MM.1S (cell line): ENCODE results near the gene ARHGAP27.
A peak's percentile ranks its signal among the peaks of the same experiment; 100 is the strongest.

Source experiments
- DNase-seq: peaks from one replicate; pipeline ENCODE4 v3.0.0-alpha.2; 2015
- H2AFZ ChIP-seq: fragments of 300-600 bp; sonication (generic); 2 replicates; pipeline ENCODE4 v1.6.0; 2016; ENCODE audit warnings: antibody characterized with exemption, low read length
- H3F3A ChIP-seq: fragments of 300-600 bp; sonication (generic); 2 replicates; pipeline ENCODE4 v1.6.1; 2016; ENCODE audit warnings: mild to moderate bottlenecking, antibody characterized with exemption, low read length, moderate library complexity, mixed read lengths; ENCODE audit not compliant: insufficient read depth
- H3K27ac ChIP-seq: fragments of 300-600 bp; sonication (generic); 2 replicates; pipeline ENCODE4 v1.5.1; 2016; ENCODE audit warnings: mild to moderate bottlenecking, low read length
- H3K27me3 ChIP-seq: fragments of 300-600 bp; sonication (generic); replicated peaks from 2 replicates; pipeline ENCODE4 v1.6.0; 2016; ENCODE audit warnings: low read length; ENCODE audit not compliant: insufficient read depth
- H3K36me3 ChIP-seq: fragments of 300-600 bp; sonication (generic); replicated peaks from 2 replicates; pipeline ENCODE4 v1.6.1; 2016; ENCODE audit warnings: mild to moderate bottlenecking, low read length, mixed read lengths; ENCODE audit not compliant: insufficient read depth
- H3K4me1 ChIP-seq: fragments of 300-600 bp; sonication (generic); 2 replicates; pipeline ENCODE4 v1.6.1; 2016; ENCODE audit warnings: low read length, mixed read lengths
- H3K4me2 ChIP-seq: fragments of 300-600 bp; sonication (generic); 2 replicates; pipeline ENCODE4 v1.6.0; 2016; ENCODE audit warnings: low read depth, low read length
- H3K4me3 ChIP-seq: fragments of 300-600 bp; sonication (generic); 2 replicates; pipeline ENCODE4 v1.5.1; 2016; ENCODE audit warnings: low read length, mixed read lengths
- H3K79me2 ChIP-seq: fragments of 300-600 bp; sonication (generic); 2 replicates; pipeline ENCODE4 v1.6.1; 2016; ENCODE audit warnings: mixed run types, low read length, mixed read lengths
- H3K9ac ChIP-seq: fragments of 300-600 bp; sonication (generic); 2 replicates; pipeline ENCODE4 v1.6.1; 2016; ENCODE audit warnings: low read length, mixed read lengths
- H3K9me2 ChIP-seq: fragments of 300-600 bp; sonication (generic); replicated peaks from 2 replicates; pipeline ENCODE4 v1.6.1; 2016; ENCODE audit warnings: mild to moderate bottlenecking, low read length, mixed read lengths; ENCODE audit not compliant: insufficient read depth
- H3K9me3 ChIP-seq: fragments of 300-600 bp; sonication (generic); replicated peaks from 2 replicates; pipeline ENCODE4 v1.6.1; 2016; ENCODE audit warnings: mild to moderate bottlenecking, low read length, mixed read lengths; ENCODE audit not compliant: insufficient read depth
- H4K20me1 ChIP-seq: fragments of 300-600 bp; sonication (generic); 2 replicates; pipeline ENCODE4 v1.6.1; 2016; ENCODE audit warnings: mild to moderate bottlenecking, low read length, moderate library complexity, mixed read lengths; ENCODE audit not compliant: insufficient read depth
- CTCF ChIP-seq: fragments of 300-600 bp; sonication (generic); IDR thresholded peaks from 2 replicates; pipeline ENCODE4 v1.5.1; 2016; ENCODE audit warnings: antibody characterized with exemption, low read length, mixed read lengths
- EZH2 ChIP-seq: fragments of 300-600 bp; sonication (generic); optimal IDR thresholded peaks from 2 replicates; pipeline ENCODE3; 2017; ENCODE audit warnings: low read depth, mild to moderate bottlenecking, antibody characterized with exemption, low read length, mixed read lengths
- EZH2phosphoT487 ChIP-seq: fragments of 300-600 bp; sonication (generic); IDR thresholded peaks from 2 replicates; pipeline ENCODE4 v1.6.1; 2018; ENCODE audit warnings: antibody characterized with exemption, low read length

The ARHGAP27 gene

GRCh38 chr17:45408611-45409421 lies 23.9 kb downstream of the ARHGAP27 start:
- no peak for TF ChIP-seq EZH2
- TF ChIP-seq EZH2phosphoT487, result no peak
- TF ChIP-seq CTCF, result no peak
- peaks cover 3% of the 10 kb centered on the region; the same call in 1 of the 2 replicates for H3F3A ChIP-seq
- DNase-seq, result no peak
- H3K9me2 ChIP-seq, result no peaks in the 10 kb centered on the region
- H3K4me1 ChIP-seq, result peaks cover 32% of the 10 kb centered on the region
- H4K20me1 ChIP-seq, result no peaks in the 10 kb centered on the region
- H2AFZ ChIP-seq, result no peak overlapping the region
- H3K4me2 ChIP-seq, result peak overlapping the region; percentile 96
- peaks cover 8% of the 10 kb centered on the region; the same call in 1 of the 2 replicates for H3K36me3 ChIP-seq
- no peaks in the 10 kb centered on the region for H3K9me3 ChIP-seq
- peaks cover 71% of the 10 kb centered on the region for H3K79me2 ChIP-seq
- H3K9ac ChIP-seq, result peak overlapping the region; percentile 83; the same call in 1 of the 2 replicates
- H3K4me3 ChIP-seq, result peak overlapping the region; percentile 97; the same call in 1 of the 2 replicates
- H3K27ac ChIP-seq, result peak overlapping the region; percentile 17; the same call in 1 of the 2 replicates
- H3K27me3 ChIP-seq, result no peaks in the 10 kb centered on the region

- Histone ChIP-seq H3K9ac (no peak overlapping the region), H2AFZ (no peak overlapping the region), H4K20me1 (no peaks in the 10 kb centered on the region), H3K9me2 (no peaks in the 10 kb centered on the region), H3K27ac (no peak overlapping the region), H3K36me3 (peaks cover 8% of the 10 kb centered on the region; the same call in 1 of the 2 replicates), H3K4me2 (no peak overlapping the region), H3K9me3 (no peaks in the 10 kb centered on the region), H3K4me3 (no peak overlapping the region), H3K27me3 (no peaks in the 10 kb centered on the region), H3F3A (peaks cover 3% of the 10 kb centered on the region; the same call in 1 of the 2 replicates), H3K4me1 (peaks cover 25% of the 10 kb centered on the region), H3K79me2 (peaks cover 56% of the 10 kb centered on the region)
- no peak for DNase-seq
- TF ChIP-seq EZH2phosphoT487 (no peak), CTCF (no peak), EZH2 (no peak)
These were observed 26.6 kb downstream of the ARHGAP27 start for GRCh38 chr17:45406107-45406506.

- H3K27ac ChIP-seq, result no peak overlapping the region
- TF ChIP-seq EZH2phosphoT487 (no peak), CTCF (no peak), EZH2 (no peak)
- no peak overlapping the region for H3K4me2 ChIP-seq
- H3K36me3 ChIP-seq, result peaks cover 8% of the 10 kb centered on the region; the same call in 1 of the 2 replicates
- H3K9ac ChIP-seq, result no peak overlapping the region
- no peaks in the 10 kb centered on the region for H4K20me1 ChIP-seq
- no peak overlapping the region for H3K4me3 ChIP-seq
- peaks cover 19% of the 10 kb centered on the region for H3K4me1 ChIP-seq
- no peaks in the 10 kb centered on the region for H3K9me3 ChIP-seq
- no peak overlapping the region for H2AFZ ChIP-seq
- H3K27me3 ChIP-seq, result no peaks in the 10 kb centered on the region
- H3K79me2 ChIP-seq, result peaks cover 49% of the 10 kb centered on the region
- DNase-seq, result no peak
- H3F3A ChIP-seq, result peaks cover 3% of the 10 kb centered on the region; the same call in 1 of the 2 replicates
- no peaks in the 10 kb centered on the region for H3K9me2 ChIP-seq
These were observed 27.2 kb downstream of the ARHGAP27 start for GRCh38 chr17:45405250-45406086.
